DND-41 (cell line): ENCODE results near the gene GNL2.
A peak's percentile ranks its signal among the peaks of the same experiment; 100 is the strongest.

Experiments used
- ATAC-seq: fragments of 200-7000 bp; cut with Tn5 transposase; 3 replicates; pipeline ENCODE4 v1.9.1; 2021; ENCODE audit warnings: low read depth; ENCODE audit not compliant: insufficient read depth
- DNase-seq: peaks from one replicate; pipeline ENCODE4 v3.0.0-alpha.2; 2020
- H2AFZ ChIP-seq: 2 replicates; pipeline ENCODE4 v1.6.0; 2012; ENCODE audit warnings: low read depth, low read length
- H3K27ac ChIP-seq: 2 replicates; pipeline ENCODE4 v1.5.1; 2012; ENCODE audit warnings: low read length, inconsistent platforms
- H3K27me3 ChIP-seq: fragments of 200-600 bp; sonication (generic); 2 replicates; pipeline ENCODE4 v1.6.0; 2012; ENCODE audit warnings: low read length, mild to moderate bottlenecking, inconsistent platforms; ENCODE audit not compliant: insufficient read depth, poor library complexity
- H3K36me3 ChIP-seq: 2 replicates; pipeline ENCODE4 v1.5.1; 2012; ENCODE audit warnings: low read length, inconsistent platforms; ENCODE audit not compliant: insufficient read depth
- H3K4me1 ChIP-seq: 2 replicates; pipeline ENCODE4 v1.5.1; 2012; ENCODE audit warnings: mild to moderate bottlenecking, low read length; ENCODE audit not compliant: insufficient read depth
- H3K4me2 ChIP-seq: 2 replicates; pipeline ENCODE4 v1.6.0; 2012; ENCODE audit warnings: mild to moderate bottlenecking, moderate library complexity, low read length, inconsistent platforms; ENCODE audit not compliant: insufficient read depth
- H3K4me3 ChIP-seq, 2 experiments: fragments of 200-600 bp in 1 of 2; shearing (Covaris generic) in 1 of 2; 2 replicates each; pipeline ENCODE4 v1.5.1; 2012 to 2016; ENCODE audit warnings: inconsistent platforms in 2 of 2, low read length in 2 of 2, mild to moderate bottlenecking in 2 of 2, low read depth in 1 of 2, moderate library complexity in 1 of 2
- H3K79me2 ChIP-seq: 2 replicates; pipeline ENCODE4 v1.6.0; 2012; ENCODE audit warnings: low read length, inconsistent platforms; ENCODE audit not compliant: insufficient read depth
- H3K9ac ChIP-seq: 2 replicates; pipeline ENCODE4 v1.6.0; 2012; ENCODE audit warnings: low read depth, mild to moderate bottlenecking, inconsistent platforms, low read length, moderate library complexity
- H3K9me3 ChIP-seq: 2 replicates; pipeline ENCODE4 v1.5.1; 2012; ENCODE audit warnings: low read length, moderate library complexity, mild to moderate bottlenecking, inconsistent platforms; ENCODE audit not compliant: insufficient read depth, severe bottlenecking
- H4K20me1 ChIP-seq: 2 replicates; pipeline ENCODE4 v1.6.0; 2012; ENCODE audit warnings: low read length; ENCODE audit not compliant: insufficient read depth
- CTCF ChIP-seq: IDR thresholded peaks from 2 replicates; pipeline ENCODE4 v1.5.1; 2012; ENCODE audit warnings: borderline replicate concordance, low read length, moderate library complexity, mild to moderate bottlenecking; ENCODE audit not compliant: poor library complexity, severe bottlenecking; ENCODE audit errors: extremely low read depth
- EZH2 ChIP-seq: IDR thresholded peaks from 3 replicates; pipeline ENCODE4 v1.6.1; 2012; ENCODE audit warnings: borderline replicate concordance, low read depth, mild to moderate bottlenecking, moderate library complexity, low read length, inconsistent platforms; ENCODE audit not compliant: severe bottlenecking

Gene GNL2

GRCh38 chr1:37605806-37606474 lies 10.2 kb upstream of the GNL2 start:
- Histone ChIP-seq H3K4me2 (no peak overlapping the region), H3K9ac (no peak overlapping the region), H3K4me1 (no peaks in the 10 kb centered on the region), H3K27ac (no peak overlapping the region), H2AFZ (no peak overlapping the region), H4K20me1 (no peaks in the 10 kb centered on the region), H3K36me3 (no peaks in the 10 kb centered on the region), H3K79me2 (no peaks in the 10 kb centered on the region), H3K27me3 (peaks cover 56% of the 10 kb centered on the region), H3K9me3 (no peaks in the 10 kb centered on the region), H3K4me3 (no peak overlapping the region)
- TF ChIP-seq CTCF (no peak), EZH2 (no peak)
- ATAC-seq (no peak), DNase-seq (no peak)

GRCh38 chr1:37605061-37605650 lies 9.4 kb upstream of the GNL2 start:
- Histone ChIP-seq H3K4me3 (no peak overlapping the region), H3K4me2 (no peak overlapping the region), H3K27me3 (peaks cover 56% of the 10 kb centered on the region), H3K27ac (no peak overlapping the region), H3K36me3 (no peaks in the 10 kb centered on the region), H3K4me1 (no peaks in the 10 kb centered on the region), H4K20me1 (no peaks in the 10 kb centered on the region), H3K79me2 (no peaks in the 10 kb centered on the region), H3K9me3 (no peaks in the 10 kb centered on the region), H2AFZ (no peak overlapping the region), H3K9ac (no peak overlapping the region)
- DNase-seq (no peak), ATAC-seq (0 out of 3 replicates have a peak, but pooled peaks have one; percentile 17)
- TF ChIP-seq CTCF (no peak), EZH2 (no peak)

GRCh38 chr1:37602750-37603694 lies 7.3 kb upstream of the GNL2 start:
- no peaks in the 10 kb centered on the region for H3K4me1 ChIP-seq
- TF ChIP-seq CTCF (peak; percentile 77), EZH2 (no peak)
- DNase-seq: peak; percentile 38
- no peaks in the 10 kb centered on the region for H3K36me3 ChIP-seq
- no peak overlapping the region for H3K4me3 ChIP-seq
- no peaks in the 10 kb centered on the region for H3K9me3 ChIP-seq
- no peak overlapping the region for H2AFZ ChIP-seq
- peaks cover 38% of the 10 kb centered on the region for H3K27me3 ChIP-seq
- H4K20me1 ChIP-seq: no peaks in the 10 kb centered on the region
- ATAC-seq: peak; percentile 78
- no peaks in the 10 kb centered on the region for H3K79me2 ChIP-seq
- H3K4me2 ChIP-seq: no peak overlapping the region
- no peak overlapping the region for H3K27ac ChIP-seq
- no peak overlapping the region for H3K9ac ChIP-seq
